D721Med (cell line): ENCODE data around the gene ANKRD33B.

Source experiments
- DNase-seq: peaks from one replicate; pipeline ENCODE4 v3.0.0; 2011; ENCODE audit warnings: low spot score; ENCODE audit not compliant: insufficient read length
- FAIRE-seq: peaks from 2 replicates; lab custom pipeline; 2011; peaks lifted over from hg19 to GRCh38; lab: Jason Lieb, UNC
- TF ChIP-seq, protein P1 (sequence below): IDR thresholded peaks from 2 replicates; pipeline ENCODE4 v1.5.1; 2012; ENCODE audit warnings: mild to moderate bottlenecking, control low read depth; ENCODE audit not compliant: insufficient read depth; ENCODE audit errors: missing control alignments

The ANKRD33B gene

DNA sequence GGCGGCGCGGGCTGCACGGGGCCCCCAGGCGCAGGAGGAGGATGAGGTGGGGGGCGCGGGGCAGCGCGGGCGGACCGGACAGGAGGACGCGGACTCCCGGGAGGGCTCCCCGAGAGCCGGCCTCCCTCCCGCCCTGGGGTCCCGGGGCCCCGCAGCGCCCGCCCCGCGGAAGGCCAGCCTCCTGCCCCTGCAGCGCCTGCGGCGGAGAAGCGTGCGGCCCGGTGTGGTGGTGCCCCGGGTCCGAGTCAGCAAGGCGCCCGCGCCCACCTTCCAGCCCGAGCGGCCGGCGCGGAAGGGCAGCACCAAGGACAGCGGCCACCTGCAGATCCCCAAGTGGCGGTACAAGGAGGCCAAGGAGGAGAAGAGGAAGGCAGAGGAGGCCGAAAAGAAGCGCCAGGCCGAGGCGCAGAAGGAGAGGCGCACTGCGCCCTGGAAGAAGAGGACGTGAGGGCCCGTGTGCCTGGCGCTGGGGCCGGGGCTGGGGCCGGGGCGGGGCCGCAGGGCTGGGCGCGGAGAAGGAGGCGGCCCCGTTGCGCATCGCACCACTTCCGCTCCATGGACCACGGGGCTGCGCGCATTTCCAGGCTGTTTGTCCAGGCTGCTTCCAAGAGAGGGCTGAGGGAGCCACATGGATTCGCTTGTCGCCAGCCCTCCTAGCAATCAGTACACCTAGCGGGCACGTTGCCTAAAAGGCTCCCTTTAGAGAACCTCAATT is 86.0 kb downstream of the ANKRD33B start:
- FAIRE-seq (no peak), DNase-seq (no peak)
- TF ChIP-seq, protein P1, sequence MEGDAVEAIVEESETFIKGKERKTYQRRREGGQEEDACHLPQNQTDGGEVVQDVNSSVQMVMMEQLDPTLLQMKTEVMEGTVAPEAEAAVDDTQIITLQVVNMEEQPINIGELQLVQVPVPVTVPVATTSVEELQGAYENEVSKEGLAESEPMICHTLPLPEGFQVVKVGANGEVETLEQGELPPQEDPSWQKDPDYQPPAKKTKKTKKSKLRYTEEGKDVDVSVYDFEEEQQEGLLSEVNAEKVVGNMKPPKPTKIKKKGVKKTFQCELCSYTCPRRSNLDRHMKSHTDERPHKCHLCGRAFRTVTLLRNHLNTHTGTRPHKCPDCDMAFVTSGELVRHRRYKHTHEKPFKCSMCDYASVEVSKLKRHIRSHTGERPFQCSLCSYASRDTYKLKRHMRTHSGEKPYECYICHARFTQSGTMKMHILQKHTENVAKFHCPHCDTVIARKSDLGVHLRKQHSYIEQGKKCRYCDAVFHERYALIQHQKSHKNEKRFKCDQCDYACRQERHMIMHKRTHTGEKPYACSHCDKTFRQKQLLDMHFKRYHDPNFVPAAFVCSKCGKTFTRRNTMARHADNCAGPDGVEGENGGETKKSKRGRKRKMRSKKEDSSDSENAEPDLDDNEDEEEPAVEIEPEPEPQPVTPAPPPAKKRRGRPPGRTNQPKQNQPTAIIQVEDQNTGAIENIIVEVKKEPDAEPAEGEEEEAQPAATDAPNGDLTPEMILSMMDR: no peak

DNA sequence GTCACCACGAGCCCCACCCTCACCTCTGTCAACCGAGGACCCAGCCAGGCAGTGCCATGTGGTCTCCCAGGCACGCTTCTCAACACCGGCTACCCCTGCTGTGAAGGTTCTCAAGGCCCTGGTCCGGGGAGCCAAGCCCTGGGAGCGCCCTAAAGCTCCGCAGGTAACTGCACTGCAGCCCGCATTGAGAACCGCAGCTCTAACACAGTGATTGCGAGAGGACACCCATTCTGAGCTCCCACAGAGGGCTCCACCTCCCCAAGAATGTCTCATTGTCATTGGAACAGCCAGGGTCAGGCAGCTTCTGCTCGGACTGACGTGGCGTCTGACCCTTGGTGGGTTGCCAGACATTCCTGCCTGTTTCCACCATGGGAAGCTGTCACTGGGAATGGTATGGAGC is 88.3 kb downstream of the ANKRD33B start:
- FAIRE-seq: no peak
- DNase-seq: no peak
- TF ChIP-seq, protein P1: no peak

DNA sequence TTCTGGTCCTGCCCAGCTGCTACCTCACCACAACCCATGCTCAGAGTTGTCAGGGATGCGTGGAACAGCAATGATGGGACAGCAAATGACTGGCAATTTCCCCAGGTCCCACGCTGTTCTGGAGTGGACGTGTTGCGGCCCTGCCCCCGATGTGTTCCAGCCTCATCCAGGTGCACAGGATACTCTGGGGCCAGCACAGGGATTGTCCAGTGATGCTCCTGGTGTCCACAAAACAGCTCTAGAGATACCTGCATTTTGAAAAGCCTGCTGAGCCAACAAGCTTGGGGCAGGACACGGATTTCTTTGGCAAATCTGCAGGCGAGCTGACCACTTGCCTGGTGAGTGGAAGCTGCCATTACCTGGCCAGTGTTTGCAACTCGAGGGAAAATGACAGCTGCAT is 88.7 kb downstream of the ANKRD33B start:
- no peak for DNase-seq
- TF ChIP-seq, protein P1: no peak
- no peak for FAIRE-seq

DNA sequence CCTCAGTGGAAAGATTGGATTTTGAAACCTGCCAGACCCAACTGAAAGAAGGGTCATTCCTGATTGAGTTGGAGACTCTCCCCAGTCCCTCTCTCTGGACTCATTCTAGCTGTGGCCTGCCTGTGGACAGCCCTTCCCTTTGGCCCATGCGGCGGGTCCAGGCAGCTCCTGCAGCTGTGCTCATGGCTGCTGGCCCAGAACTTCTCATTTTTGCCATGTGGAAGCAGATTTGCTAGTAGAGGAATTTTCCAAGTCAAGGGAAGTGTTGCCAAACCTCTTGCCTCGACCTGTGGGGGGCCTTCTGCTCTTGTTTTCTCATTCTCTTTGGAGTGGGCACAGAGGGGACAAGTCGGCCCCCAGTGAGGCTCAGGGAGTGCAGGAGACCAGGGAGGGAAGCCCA is 89.2 kb downstream of the ANKRD33B start:
- TF ChIP-seq, protein P1: no peak
- DNase-seq (no peak), FAIRE-seq (no peak)

DNA sequence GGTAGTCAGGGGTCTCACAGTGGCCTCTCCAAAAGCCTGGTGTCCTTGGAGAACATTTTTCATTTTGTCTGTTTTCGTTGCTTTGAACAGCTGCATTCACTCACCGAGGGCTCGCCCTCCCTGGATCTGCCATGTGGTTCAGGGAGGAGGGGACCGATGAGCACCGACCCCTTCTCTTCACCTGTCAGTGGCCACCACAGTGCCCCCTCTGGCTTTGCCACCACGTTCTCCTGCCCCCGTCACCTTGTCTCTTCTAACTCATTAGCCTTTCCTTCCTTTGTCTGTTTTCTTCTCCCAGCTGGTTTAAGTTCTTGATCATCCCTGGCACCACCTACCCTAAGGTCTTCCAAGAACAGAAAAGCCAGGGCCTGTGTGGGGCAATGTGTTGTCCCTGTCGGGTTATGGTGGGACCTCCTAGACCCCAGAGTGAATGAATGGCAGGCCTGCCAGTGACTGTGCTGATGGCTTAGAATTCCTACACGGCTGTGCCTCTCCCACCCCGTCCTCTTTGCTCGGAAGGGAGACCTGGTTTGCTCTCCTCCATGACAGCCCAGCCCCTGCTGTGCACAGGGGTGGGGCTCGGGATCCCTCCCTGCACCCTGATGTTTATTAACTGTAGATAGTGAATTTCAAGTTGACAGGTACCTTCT is 90.0 kb downstream of the ANKRD33B start:
- TF ChIP-seq, protein P1: no peak
- no peak for FAIRE-seq
- no peak for DNase-seq

DNA sequence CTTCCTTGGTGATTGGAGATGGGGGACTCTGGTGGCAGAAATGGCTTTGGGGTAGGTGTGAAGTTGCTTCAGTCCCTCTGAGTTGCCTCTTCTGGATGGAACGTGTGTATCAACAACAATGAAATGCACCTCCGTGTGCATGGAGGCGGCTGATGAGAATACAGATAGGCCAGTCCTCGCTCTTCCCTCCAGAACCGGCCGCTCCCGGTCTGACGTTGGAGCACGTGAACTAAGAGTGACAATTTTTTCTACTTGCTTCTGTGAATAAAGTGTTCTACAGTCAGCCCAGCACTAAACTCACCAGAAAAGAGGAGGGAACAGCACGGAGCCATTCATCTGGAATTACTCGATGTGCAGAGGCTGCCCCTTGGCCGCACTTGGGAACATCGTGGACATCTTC is 90.7 kb downstream of the ANKRD33B start:
- DNase-seq (no peak), FAIRE-seq (no peak)
- TF ChIP-seq, protein P1: no peak

DNA sequence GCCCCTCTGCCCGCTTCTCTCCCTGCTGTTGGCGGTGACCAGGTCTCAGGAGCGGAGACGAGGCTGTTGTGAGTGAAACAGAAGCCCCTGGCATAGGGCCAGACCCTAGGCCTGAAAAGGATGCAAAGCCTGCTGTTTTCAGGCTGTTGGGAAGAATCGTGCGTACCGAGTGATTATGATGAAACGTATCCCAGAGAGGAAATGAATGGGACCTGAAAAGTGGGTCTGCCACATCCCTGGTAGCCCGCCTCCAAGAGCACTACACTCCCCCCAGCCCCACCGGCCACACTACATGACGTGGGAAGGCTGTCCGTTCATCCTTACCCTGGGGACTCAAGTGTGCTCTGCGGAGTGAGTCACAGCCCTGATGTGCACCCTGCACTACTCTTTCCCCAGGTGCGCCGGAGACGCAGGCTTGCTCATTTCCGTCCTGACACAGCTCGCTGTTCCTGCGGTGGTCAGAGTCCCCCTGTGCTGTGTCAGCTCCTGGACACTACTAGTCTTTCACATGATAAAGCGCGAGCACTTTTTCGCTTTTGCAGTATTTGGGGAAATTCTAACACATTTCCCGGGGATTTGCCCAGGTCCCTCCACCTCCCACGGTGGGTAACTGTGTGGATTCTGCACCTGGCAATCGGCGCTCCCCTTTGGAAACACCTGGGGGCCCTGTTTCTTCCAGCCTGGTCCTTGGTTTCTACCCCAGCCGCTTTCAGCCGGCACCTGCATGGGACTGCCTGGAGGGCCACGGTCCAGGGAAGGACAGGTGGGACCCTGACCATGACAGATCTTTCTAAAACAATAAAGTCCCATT is 91.5 kb downstream of the ANKRD33B start:
- no peak for FAIRE-seq
- TF ChIP-seq, protein P1: no peak
- no peak for DNase-seq
